Ureter (tissue), 1 donor: ENCODE data around the gene GNA12. TPM values are rescaled to one million over a fixed set of nuclear protein-coding genes. Genes with fewer than 3 reads are reported as not detected.
"Not testable (repeated sequence)": the region's sequence is repeated elsewhere in the genome, so short reads cannot be mapped to it uniquely, and the experiment has no call there.

ENCODE experiments used
- DNase-seq: peaks from one replicate; pipeline ENCODE4 v3.0.0-alpha.2; 2020; ENCODE audit warnings: low spot score
- total RNA-seq: library from RNA; stranded (reverse); gene quantifications from one replicate; pipeline ENCODE4 v1.2.4, GENCODE V29; 2023
- donor health status: DM: yes; HTN: yes; CAD: no.

The GNA12 gene
- total RNA-seq, 1 donor from 2014 or later: 41.8 TPM

GRCh38 chr7:2693420-2694121 is 150.5 kb downstream of the GNA12 start:
- not testable (repeated sequence) for DNase-seq

DNA sequence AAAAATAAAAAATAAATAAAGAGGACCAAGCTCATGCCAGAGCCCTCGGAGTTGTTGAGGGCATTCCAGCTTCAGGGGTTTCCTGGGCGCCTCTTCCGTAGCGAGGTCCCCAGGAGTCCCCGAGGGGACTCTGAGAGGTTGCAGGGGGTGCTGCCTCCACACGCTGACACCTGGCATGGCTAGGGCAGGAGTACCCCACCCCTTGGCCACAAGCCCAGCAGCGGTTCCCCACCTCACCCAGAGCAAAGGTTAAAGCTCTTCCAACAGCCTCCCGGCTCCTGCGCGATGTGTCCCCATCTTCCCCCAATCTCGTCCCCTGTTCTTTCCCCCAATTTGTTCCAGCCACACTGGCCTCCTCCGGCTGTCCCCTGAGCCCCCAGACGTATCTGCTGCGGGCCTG is 151.6 kb downstream of the GNA12 start:
- no peak for DNase-seq

DNA sequence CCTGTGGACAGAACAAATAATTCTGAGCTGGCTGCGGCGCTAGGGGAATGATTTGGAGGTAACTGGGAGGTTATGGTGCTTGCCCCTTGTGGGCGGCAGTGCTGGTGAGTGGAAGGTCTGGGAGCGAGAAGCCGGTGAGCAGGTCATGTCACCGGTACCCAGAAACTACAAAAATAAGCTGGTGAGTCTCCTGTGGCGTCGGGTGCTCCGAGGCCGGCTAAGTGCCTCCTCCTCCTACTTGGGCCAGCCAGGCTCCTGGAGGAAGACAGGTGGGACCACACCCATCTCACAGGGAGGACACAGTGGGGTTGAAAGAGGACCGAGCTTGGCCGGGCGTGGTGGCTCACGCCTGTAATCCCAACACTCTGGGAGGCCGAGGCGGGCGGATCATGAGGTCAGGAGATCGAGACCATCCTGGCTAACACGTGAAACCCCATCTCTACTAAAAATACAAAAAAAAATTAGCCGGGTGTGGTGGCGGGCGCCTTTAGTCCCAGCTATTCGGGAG is 152.1 kb downstream of the GNA12 start:
- not testable (repeated sequence) for DNase-seq

GRCh38 chr7:2691011-2691707 is 152.9 kb downstream of the GNA12 start:
- no peak for DNase-seq

DNA sequence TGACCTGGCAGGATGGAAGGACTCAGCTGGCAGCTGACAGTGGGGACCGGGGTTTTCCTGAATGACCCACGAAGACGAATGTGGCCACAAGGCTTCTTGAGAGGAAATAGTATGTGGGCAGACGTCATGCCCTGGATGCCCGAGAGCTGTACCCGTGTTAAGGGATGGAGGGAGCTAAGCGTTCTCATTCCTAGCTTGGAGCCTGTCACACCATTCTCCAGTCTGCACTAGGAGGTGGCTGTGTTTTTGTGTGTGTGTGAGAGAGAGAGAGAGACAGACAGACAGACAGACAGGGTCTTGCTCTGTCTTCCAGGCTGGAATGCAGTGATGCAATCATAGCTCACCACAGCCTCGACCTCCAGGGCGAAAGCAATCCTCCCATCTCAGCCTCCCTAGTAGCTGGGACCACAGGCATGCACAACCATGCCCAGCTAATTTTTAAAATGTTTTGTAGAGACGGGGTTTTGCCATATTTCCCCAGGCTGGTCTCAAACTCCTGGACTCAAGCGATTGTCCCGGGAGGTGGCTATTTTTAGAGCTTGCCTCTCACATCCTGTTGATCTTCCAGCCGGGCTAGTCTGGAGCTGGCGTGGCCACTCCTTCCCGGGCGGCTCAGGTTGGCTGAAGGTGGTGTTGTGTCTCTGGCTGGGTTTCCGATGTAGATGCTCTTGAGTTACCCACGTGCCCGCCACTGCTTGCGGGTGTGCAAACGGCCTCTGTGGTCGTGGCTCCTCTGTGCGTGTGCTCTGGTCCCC is 154.0 kb downstream of the GNA12 start:
- no peak for DNase-seq

GRCh38 chr7:2689343-2689847 is 154.7 kb downstream of the GNA12 start:
- DNase-seq: no peak

DNA sequence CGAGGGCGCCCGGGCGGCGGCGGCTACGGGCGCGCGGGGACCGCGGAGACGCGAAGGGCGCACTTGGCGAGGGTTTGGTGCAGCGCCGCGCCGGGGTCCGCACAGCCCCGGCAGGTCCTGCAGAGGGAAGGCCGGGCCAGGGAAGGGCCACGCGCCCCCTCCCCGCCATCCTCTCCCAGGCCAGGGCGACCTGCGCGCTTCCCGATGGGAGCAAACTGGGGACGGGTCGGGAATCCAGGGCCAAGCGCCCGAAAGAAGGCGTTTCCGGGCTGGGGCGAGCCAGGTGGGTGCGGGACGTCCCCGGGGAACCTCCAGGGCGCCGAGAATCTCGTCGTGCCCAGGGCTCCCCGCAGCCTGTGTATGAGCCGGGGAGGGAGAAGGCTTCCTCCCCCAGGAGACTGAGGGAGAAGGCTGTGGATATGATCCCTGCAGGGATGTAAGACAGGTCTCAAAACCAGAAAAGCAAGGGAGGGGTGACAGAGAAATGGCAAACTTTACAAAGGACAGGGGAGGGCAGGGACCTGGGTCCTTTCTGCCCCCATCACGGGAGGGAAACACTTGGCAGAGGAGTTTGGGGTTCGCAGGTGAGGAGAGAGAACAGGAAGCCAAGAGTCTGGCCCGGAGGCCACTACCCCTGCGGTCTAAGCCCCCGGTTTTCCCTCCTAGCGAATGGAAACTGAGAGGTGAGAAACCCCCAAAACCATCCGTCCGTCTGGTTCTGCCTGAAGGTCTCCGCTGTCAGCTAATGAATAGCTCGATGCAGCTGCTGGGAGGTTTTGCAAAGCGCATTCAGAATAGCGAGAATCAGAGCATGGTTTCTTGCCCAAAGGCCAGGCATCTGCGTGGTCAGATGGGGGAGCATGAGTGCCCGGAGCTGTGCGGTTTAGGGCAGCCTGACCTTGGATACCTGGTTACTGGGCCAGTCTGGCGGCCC is 155.4 kb downstream of the GNA12 start:
- DNase-seq: no peak

DNA sequence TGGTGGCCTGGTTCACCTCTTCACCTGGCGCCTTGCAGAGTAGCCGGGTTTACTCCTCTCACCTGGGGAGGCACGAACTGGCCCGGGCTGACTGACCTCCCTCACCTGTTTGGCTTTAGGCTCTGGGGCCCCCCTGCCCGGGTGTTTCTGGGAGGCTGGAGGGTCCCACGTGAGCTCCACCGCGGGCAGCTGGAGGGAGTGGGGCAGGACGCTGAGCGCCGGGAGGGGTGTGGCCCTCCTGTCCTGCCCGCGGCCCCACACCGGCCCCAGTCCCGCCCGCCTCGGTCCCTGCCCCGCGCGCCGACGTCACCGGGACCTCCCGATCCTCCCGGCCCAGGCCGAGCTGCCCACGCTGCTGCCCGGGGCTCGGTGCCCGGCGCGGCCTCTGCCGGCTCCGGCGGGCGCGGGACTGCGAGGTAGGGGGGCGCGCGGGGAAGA is 156.2 kb downstream of the GNA12 start, which contains the start of gene AMZ1:
AMZ1 (plus strand) TSS at position 322 of the 438 bp plus-strand sequence. CDS start 12,250 bp downstream, outside the sequence.
- no peak for DNase-seq

GRCh38 chr7:2687338-2687869 is 156.7 kb downstream of the GNA12 start:
- DNase-seq: no peak

DNA sequence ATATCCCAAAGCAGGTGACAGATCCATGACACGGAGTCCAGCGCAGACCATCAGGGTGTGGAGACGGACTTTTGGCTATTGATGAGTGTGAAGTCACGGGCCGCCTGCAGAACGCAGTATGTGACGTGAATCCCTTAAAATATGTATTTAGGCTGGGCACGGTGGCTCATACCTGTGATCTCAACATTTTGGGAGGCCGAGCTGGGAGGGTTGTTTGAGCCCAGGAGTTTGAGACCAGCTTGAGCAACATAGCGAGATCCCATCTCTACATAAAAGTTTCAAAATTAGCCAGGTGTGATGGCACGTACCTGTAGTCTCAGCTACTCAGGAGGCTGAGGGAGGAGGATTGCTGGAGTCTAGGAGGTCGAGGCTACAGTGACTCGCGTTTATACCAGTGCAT is 158.0 kb downstream of the GNA12 start:
- no peak for DNase-seq

GRCh38 chr7:2684501-2684900 is 159.6 kb downstream of the GNA12 start:
- no peak for DNase-seq

GRCh38 chr7:2681929-2682799 is 161.9 kb downstream of the GNA12 start:
- DNase-seq: no peak

DNA sequence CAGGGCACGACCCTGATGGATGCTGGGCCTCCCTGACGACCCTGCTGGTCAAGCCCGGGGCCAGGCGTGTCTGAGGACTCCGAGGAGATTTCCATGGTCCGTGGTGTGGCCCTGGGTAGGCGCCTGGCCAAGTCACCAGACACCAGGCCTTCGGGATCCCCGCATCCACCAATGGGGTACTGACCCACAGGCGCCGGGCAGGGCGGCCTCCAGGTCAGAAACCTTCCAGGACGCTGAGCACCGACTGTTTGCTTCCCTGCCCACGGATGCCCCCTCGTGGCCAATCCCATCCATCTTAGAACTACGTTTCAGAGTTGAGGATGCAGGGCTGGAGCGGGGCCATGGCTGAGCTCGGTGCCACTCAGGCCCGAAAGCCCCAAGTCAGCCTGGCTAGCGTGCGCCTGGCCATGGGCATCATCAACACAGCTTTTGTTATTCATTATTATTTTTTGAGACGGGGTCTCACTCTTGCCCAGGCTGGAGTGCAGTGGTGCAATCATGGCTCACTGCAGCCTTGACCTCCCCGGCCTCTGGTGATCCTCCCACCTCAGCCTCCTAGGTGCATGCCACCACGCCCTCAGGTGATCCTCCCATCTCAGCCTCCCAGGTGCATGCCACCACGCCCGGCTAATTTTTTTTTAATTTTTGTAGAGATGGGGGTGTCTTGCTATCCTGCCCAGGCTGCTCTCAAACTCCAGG is 163.2 kb downstream of the GNA12 start:
- DNase-seq: peak; percentile 80

DNA sequence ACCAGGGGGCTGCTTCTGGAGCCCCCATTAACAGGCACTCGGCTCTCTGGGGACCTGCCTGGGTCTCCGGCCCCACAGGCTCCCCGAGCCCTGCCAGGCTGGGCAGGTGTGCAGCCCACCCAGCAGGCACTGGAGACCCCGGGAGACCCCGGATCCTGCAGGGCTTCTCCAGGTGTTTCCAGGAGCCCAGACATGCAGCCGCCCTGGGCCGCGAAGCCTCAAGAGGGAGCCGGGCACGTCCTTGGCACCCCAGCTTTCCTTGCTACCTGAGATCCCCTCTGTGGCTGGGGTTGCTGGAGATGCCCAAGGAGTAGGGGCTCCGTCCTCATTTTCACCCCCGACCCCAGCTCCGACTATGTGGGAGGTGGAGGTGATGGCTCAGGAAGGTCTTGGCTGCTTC is 163.9 kb downstream of the GNA12 start:
- no peak for DNase-seq

DNA sequence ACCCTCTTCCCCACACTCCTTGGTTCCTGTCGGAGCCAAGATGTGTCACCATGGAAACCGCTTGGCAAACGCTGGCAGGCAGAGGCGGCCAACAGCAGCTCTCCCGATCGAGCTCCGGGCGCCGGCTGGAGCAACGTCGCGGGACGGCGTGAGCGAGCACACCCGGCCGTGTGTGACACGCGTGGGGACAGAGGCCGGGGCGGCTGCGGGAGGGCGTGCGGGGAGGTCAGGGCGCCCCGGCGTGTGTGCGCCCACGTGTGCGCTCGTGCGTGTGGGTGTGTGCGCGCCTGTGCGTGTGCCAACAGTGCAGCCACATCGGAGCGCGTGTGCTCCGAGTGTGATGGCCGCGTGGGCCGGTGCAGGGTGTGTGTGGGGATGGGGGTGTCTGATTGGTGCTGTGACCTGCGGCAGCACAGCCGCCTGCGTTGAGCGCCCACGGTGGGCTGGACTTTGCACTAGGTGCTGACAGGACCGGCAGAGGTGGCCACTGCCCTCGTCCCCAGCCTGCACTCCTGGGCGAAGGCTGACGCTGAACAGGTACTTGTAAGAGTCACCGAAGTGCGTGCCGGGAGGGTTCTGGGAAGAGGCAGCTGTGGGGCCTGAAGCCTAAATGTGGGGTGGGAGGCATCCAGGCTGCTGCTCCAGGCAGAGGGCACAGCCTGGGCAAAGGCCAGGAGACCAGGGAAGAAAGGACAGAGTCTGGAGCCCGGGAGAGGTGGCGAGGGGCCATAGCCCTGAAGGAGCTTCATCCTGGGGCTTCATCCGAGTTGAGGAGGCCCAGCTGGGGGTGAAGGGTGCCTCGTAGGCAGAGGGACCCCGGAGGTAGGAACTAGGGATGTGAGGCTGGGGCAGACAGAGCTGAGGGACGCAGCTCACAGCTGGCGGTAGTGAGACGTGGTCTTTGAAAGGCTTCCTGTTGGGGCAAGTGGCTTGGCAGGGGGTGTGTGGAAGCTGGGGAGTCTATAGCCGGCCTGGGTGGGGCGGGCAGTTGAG is 164.7 kb downstream of the GNA12 start:
- DNase-seq: not testable (repeated sequence)

GRCh38 chr7:2678454-2678853 is 165.7 kb downstream of the GNA12 start:
- DNase-seq: not testable (repeated sequence)
